Stimulated activated naive CD4-positive, alpha-beta T cell treated with Interleukin-2 at 50 U/mL for 16 hours (primary cell): Measurements from ENCODE around the gene ADGRD1.

ENCODE experiments used
- DNase-seq: peaks from one replicate; lab custom pipeline; 2025; lab: John Stamatoyannopoulos, UW

The ADGRD1 gene

DNA sequence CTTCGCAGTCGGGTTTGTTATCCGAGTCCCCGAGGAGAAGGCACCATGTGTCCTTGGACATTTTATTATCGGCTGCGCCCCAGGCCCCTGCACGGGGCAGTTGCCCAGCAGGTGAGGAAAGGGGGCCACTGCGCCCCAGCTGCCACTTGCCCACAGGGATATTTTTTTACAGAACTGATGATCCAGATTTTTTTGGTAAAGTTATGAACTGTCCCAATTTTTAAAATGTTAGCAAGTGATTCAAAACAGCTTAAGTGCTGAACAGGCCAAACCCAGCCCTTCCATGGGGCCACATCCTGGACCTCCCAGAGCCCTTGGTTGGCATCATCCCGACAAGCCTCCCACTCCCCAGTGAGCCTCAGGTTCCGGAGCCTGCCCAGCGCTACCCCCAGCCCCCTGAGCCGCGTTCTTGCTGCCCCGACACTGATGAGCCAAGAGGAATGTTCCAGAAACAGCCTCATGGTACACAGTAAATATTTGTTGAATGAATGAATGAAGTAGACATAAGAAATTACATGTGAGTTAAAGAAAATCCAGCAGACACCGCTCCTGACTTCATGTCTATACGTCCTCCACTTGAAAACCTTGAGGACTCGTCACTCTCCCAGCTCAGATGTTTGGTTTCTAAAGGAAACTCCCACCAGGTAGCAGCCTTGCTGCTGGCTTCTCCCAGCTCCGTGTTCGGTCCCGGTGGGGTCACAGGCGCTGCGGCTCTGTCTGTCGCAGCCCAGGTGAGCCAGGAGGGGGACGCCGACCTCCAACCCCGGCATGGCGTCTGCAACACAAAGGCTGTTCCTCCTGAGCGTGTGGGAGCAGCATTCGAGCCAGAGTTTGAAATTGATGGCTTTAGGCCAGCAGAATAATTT lies 88.5 kb downstream of the ADGRD1 start:
- no peak for DNase-seq

DNA sequence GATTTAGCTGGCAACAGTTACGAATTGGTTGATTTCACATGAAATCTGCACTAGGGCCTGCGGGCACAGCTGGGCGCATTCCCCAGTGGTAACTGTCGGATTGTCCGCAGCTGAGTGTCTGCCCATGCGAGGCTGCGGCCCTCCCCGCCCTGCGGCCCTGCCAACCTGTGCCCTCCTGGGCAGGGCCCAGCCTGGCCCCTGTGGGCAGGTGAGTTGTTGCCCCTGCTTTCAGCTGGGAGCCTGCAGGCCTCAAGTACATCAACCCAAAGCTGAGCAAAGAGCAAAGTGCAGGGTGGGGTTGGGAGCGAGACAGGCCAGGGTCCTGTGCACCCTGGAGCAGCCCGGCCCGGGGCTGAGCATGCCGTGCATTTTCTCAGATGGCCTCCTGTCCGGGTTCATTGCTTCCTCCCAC lies 89.1 kb downstream of the ADGRD1 start:
- no peak for DNase-seq

DNA sequence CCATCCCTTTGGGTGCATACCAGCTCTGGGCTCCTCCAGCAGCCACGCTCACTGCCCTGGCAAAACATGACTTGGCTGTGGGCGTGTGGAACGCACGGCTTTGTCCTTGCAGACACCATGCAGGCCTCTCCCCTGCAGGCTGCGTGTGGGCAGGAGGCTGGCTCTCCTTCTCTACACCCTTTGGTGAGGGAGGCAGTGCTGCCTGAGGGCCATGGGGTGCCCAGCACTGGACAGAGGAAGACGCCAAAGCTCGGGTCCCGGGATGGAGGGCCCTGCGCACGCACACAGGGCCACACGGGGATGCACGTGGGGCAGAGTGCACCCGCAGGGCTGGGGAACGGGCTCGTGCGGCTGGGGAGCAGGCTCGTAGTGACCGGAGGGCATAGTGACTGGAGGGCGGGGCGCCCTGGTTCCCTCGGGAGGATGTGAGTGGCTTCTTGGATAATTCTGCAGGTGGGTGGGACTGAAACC lies 89.7 kb downstream of the ADGRD1 start:
- no peak for DNase-seq

DNA sequence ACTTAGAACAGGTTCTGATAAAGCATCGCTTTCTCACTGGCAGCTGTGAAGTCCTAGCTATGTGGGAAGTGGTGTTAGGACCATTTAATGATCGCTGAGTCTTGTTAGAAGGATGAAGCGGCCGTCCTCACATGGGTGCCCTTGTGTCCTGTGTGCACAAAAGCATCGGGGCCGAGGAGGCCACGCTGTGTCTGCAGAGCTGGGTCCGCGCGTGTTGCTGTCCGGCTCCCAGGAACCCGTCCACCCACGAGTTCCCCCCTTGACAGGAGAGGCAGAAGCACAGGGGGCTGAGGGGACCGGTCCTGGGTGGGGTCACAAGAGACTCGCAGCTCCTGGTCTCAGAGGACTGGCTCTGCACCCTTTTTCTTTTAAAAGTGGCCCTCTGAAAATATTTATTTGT lies 90.4 kb downstream of the ADGRD1 start:
- DNase-seq = no peak

DNA sequence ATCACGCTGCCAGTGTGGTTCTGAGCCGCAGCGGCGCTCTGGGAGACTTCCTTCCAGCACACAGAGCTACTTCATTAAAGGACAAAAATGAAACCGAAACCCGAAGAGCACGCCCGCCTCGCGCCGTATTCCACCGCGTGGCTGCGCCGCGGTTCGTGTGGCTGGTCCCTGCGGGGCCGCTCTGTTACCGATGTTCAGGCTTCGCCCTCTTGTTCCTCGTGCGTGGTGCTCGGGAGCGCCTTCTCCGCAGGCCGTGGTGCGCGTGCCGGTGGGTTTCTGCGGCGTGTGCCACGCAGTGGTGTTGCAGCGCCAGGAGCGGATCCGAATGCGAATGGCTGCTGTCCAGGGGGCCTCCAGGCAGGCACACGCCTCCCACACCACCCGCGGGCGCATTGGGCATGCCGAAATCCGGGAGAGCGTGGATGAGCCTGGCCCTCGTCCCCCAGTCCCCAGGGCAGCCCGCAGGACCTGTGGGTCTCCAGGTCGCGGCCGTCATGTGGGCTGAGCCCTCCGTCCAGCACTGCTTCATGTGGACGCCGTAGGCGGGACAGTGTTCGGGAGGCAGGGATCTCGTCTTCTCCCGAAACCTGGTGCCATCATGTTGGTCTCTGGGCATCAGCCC lies 91.2 kb downstream of the ADGRD1 start:
- no peak for DNase-seq

DNA sequence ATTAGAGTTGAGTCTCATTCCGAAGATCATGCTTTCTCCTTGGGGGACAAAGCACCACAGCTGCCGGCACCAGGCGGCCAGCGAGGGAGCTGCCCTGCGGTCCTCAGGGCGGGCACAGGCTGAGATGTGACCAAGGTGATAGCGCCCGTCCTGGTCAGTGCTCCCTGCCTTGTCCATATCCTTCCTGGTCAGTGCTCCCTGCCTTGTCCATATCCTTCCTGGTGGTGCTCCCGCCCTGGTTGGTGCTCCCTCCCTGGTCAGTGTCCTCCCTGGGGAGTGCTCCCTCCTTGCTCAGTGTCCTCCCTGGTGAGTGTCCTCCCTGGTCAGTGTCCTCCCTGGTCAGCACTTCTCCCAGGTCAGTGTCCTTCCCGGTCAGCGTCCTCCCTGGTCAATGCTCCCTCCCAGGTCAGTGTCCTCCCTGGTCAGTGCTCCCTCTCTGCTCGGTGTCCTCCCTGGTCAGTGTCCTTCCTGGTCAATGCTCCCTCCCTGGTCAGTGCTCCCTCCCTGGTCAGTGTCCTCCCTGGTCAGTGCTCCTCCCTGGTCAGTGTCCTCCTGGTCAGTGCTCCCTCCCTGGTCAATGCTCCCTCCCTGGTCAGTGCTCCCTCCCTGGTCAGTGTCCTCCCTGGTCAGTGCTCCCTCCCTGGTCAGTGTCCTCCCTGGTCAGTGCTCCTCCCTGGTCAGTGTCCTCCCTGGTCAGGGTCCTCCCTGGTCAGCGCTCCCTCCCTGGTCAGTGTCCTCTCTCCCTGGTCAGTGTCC lies 92.2 kb downstream of the ADGRD1 start:
- DNase-seq = no peak

DNA sequence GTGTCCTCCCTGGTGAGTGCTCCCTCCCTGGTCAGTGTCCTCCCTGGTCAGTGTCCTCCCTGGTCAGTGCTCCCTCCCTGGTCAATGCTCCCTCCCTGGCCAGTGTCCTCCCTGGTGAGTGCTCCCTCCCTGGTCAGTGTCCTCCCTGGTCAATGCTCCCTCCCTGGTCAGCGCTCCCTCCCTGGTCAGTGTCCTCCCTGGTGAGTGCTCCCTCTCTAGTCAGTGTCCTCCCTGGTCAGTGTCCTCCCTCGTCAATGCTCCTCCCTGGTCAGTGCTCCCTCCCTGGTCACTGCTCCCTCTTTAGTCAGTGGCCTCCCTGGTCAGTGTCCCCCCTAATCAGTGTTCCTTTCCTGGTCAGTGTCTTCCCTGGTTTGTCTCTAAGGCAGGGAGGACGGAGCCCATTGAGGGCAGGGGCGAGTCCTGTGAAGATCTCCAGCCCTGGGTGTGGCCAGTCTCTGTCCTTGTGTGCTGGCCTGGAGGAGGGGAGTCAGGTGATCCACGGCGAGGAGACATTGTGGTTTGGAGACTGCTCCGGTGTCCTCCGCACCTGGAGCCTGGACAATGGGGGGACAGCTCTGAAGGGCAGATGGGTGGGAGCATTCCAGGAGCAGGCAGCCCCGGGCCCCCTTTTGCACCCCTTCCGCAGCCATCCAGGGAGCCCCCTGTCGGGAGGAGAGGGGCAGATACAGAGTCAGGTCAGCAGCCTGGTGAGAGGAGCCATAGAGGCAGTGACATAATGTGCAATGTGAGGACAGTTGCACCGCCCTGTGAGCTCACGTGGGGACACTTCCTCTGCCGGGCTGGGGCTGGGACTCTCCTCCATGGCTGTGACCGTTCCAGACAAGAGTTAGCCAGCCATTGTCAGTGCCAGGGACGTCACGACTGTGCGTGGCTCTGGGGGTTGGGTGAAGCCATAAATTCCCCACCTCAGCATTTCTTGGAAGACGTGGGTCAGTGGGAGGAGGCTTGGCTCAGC lies 93.4 kb downstream of the ADGRD1 start:
- no peak for DNase-seq

DNA sequence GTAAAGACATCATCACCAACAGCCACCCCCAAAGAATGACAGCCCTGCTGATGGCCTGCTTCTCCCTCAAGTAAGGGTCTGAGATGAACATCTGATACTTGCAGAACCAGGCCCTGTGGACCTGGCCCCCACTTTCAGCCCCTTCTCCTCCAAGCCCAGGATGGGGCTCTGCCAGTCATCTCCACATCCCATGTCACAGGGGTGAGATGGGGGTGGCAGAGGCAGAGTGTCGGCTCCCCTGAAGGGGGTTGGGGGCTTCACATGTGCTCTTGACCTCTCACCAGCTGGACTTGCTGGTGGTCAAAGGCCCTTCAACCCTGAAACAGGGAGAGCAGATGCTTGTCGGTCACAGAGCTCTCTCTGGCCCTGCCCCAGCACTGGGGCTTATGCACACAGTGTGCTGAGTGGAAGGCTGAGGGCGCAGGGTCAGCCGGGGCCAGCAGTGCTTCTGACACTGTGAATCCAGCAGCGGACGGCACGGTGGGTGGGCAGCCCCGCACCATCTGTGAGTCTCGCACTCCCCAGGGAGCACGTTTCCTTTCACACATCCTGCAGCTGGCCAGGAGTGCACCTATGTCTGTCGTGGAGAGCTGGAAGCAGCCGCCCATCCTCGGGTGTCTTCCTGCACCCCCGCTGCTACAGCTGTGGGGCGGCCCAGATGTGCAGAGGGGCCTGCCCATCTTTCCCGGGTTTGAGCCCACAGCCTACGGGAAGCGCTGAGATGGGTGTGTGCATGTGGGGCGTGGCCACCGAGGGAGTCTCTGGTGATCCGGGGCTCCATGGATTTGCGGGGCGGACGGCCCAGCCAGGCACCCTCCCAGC lies 94.3 kb downstream of the ADGRD1 start:
- DNase-seq = no peak

DNA sequence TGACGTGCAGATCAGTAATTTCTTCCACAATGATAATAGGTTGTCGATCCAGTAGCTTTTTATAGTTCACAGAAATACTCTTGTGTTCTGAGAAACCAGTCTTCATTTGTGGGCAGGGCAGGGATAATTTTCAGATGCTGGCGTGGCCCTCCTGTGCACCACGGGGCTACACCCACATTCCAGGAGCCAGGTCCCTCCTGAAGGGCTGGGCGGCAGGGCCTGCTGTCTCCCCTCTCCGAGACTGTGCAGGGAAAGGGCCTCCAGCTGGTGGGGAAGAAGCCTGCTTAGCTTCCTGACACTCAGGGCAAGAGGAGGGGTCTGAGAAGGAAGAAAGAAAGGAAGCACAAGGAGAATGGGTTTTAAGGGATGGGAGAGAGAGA lies 94.9 kb downstream of the ADGRD1 start:
- no peak for DNase-seq

DNA sequence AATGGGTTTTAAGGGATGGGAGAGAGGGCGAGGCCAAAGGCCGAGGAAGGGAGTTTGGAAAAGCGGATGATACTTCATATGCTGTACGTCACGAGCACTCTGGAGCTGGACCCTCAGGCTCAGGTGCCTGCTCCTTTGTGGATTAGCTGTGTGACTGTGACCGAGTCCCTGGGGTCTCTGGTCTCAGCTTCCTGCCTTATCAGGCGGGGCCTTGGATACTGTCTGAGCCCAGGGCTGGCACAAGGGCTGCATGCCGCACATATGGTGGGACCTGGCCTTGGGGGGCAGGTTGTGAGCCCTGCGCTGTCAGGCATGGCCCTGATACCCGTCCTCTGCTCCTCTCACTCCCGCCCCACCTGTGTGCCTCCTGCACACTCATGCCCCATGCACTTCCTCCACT lies 95.3 kb downstream of the ADGRD1 start:
- no peak for DNase-seq

DNA sequence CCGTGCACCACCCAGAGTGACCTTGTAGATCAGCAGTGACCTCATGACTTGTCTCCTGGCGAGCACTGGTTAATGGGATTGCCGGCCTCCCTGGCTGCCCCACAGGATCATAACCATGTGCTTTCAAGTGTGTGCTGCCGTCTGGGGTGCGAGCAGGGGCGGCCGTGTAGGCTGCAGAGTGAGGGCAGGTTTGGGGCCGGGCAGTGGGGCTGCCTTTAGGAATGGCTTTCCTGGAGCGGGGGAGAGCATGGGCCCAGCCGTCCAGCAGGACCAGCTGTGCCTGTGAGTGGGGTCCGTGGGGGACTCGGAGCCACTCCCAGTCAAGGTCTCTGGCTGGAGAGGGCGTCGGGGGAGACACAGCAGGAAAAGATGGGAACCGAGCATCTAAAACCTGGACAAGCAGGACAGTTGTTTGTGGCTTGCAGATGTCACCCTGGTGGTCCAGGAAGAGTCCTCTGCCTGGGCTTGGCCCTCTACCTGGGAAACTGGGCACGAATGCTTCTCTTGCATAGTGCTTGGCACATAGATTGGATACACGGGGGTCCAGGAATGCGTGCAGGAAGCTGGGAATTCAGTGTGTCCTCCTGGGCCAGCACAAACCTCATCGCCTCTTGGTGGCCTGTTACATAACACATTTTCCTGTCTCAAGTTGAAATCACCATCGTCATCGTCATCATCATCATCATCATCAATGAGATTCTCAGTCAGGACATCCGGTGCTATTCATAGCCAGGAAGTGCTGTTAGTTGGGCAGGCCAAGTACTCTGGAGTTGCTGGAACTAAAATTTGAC lies 96.0 kb downstream of the ADGRD1 start:
- no peak for DNase-seq

DNA sequence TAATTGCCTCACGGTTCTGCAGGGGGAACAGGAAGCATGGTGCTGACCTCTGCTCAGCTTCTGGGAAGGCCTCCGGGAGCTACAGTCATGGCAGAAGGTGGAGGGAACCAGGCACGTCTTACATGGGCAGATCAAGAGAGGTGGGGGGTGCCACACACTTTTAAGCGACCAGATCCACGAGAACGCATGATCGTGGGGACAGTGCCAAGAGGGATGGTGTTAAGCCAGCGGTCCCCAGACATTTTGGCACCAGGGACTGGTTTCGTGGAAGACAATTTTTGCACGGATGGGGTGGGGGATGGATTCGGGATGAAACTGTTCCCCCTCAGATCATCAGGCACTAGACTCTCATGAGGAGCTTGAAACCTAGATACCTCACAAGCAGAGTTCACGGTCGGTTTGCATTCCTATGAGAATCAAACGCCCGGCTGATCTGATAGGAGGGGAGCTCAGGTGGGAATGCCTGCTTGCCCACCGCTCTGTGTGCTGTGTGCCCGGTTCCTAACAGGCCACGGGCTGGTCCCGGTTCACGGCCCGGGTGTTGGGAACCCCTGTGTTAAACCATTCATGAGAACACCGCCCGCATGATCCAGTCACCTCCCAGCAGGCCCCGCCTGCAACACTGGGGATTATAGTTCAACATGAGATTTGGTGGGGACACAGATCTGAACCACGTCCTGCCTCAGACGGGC lies 96.9 kb downstream of the ADGRD1 start:
- DNase-seq = no peak

DNA sequence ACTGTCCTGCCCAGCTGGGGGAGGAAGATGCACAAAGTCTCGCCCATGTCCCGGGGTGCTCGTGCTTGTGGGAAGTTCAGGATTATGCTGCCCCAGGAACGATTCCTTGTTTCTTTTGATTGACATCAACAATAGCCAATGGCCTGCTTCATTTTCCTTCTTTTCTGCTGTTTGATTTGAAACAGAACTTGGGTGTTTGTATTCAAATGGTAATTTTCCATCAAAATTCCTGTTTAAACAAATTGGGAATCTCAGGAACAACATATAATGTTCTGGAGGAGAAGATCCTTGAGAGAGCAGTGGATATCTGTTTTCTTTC lies 97.4 kb downstream of the ADGRD1 start:
- DNase-seq = no peak

DNA sequence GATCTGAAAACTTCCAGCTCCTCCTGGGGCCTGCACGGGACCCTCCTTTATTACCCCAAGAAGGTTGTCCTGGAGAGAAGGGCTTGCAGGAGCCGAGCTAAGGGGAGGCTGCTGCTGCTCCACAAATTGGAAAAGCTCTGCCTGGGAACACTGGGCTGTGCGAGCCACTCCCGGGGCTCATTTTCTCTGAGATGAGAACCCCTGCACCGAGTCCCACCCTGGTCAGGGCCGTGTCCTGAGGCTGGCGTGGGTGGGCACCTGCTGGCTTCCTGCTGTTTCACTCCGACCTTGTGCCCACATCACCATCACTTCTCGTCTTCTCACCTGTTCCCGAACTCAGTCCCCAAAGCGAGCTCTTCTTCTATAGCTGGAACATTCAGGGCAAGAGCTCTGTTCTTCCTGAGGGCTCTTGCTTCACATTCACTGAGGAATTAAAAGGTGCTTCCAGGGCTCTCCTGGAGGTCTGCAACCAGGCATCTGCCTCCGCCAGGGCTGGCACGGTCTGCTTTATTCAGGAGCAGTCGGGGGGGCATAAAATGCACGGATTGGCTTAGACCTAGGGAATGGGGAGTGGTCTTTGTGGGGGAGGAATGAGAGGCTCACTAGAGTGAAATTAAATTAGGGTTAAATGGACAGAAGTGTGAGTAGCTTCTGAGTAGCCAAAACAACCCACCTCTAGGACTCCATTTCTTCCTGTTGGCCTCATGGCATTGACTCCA lies 98.5 kb downstream of the ADGRD1 start:
- no peak for DNase-seq

DNA sequence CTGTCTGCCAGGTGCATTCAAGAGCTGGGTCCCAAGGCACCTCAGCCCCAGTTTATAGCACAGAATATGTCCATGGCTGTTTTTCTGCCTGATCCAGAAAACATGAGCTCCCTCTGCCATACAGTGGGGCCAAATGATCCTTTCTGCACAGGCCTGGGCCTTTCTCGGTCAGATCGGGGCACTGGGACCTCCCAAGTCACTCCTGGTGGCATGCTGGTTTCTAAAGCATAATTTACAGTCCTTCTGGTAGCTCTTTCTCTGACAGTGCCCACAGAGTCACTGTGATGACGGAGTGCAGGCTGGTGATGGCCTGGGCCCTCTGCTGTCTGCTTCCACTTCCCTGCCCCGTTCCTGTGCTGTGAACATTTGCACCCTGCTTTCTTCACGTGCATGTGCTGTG lies 99.2 kb downstream of the ADGRD1 start:
- no peak for DNase-seq

DNA sequence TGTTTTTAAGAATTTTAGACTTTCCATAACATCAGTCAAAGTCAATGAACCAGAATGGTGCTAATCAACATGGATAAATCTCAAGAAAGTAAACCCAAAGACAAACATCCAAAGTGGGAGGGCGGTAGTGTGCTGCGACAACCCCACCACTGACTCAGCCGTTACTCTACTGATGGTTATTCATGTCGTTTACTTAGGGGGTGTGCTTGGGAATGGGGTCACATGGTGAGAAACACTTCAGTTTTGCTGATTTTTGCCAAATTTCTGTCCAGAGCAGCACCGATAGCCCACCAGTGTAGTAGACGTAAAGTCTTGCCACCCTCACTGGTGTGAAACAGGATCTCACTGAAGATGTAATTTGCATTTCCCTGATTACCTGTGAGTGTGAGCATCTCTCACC lies 99.9 kb downstream of the ADGRD1 start:
- DNase-seq = no peak

DNA sequence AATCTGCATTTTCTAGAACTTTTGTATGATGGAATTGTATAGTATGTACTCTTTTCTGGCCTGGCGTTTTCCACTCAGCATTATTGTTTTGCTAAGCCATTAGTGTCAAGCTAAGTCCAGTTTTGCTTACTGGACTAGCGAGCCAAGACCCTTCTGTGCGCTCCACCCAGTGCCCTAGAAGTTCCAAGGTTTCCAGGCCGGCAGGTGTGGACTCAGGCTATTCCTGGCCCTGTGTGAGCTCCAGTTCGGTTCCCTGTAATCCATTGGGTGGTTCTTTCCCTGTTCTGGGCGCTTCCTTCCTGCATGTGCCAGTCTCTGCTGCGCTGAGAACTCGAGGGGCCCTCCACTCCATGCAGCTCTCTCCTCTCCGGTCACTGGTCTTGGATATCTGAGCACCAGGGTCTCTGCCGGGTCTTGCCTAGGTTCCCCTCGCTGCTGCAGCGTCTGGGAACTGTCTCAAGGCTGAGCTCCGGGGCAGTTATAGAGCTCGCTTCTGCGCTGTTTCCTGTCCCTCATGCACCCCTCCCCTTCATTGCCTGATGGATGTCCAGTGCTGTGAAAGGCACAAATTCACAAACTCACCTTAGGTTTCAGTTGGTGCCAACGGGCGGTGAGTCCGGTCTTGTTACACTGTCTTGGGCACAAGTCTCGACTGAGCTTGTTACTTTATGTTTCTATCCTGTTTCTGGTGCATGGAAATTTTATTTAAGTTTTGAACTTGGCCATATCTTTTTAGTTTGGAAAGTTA lies 100.8 kb downstream of the ADGRD1 start:
- DNase-seq = no peak

DNA sequence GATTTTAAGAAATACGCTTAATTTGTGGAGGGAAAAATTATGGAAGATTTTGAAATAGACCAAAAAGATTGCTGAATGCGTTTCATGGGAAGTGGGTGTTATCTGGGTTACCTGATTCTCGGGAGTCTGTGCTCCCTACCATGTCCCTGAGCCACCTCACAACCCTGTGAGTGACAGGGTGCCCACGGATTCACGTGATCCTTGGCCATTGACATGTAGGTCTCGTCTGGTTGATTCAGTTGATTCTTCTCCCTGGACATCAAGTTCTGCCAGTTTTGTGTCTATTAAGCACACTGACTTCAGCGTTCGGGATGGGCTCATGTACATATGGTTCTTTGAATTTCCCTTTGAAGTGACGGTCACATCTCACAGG lies 101.4 kb downstream of the ADGRD1 start:
- DNase-seq = no peak
